Activated naive CD8-positive, alpha-beta T cell treated with anti-CD3 and anti-CD28 coated beads, Interleukin-2, amount 10 ng/mL, durations not matched to agents 7 days and 5 days (primary cell): ENCODE results near the gene DDX1. TPM values are rescaled to one million over a fixed set of nuclear protein-coding genes. Genes with fewer than 3 reads are reported as not detected.
"Not testable (repeated sequence)": the region's sequence is repeated elsewhere in the genome, so short reads cannot be mapped to it uniquely, and the experiment has no call there.

Source experiments
- ATAC-seq: fragments of 150-1000 bp; cut with Tn5 transposase; one replicate; pipeline ENCODE4 v1.10.0; 2021; ENCODE audit warnings: low read depth, moderate library complexity
- POLR2A ChIA-PET: fragments of 350-600 bp; sonication (Branson Sonifier 250); formaldehyde crosslinking; loops from one replicate; lab custom pipeline; 2021; ENCODE audit warnings: antibody characterized with exemption; lab: Charles Lee
- DNase-seq: peaks from one replicate; pipeline ENCODE4 v3.0.0; 2021
- H3K27ac Mint-ChIP-seq: one replicate; pipeline ENCODE4 v1.8.0; 2022; ENCODE audit warnings: mild to moderate bottlenecking, mixed read lengths
- H3K27me3 Mint-ChIP-seq: one replicate; pipeline ENCODE4 v1.8.0; 2022; ENCODE audit warnings: mild to moderate bottlenecking, moderate library complexity, mixed read lengths
- H3K36me3 Mint-ChIP-seq: one replicate; pipeline ENCODE4 v1.8.0; 2021; ENCODE audit warnings: mild to moderate bottlenecking, mixed read lengths
- H3K4me1 Mint-ChIP-seq: one replicate; pipeline ENCODE4 v1.8.0; 2021; ENCODE audit warnings: mixed read lengths
- H3K4me3 Mint-ChIP-seq: one replicate; pipeline ENCODE4 v1.8.0; 2022; ENCODE audit warnings: mild to moderate bottlenecking, moderate library complexity, mixed read lengths
- H3K9me3 Mint-ChIP-seq: one replicate; pipeline ENCODE4 v1.8.0; 2021; ENCODE audit warnings: mixed read lengths
- total RNA-seq, 2 experiments: library from RNA; stranded (reverse); gene quantifications; one replicate each; pipeline ENCODE4 v1.2.3, GENCODE V29; 2021

The DDX1 gene
- total RNA-seq, 2 experiments from 2014 or later = 55.9 to 59.1 TPM

DNA sequence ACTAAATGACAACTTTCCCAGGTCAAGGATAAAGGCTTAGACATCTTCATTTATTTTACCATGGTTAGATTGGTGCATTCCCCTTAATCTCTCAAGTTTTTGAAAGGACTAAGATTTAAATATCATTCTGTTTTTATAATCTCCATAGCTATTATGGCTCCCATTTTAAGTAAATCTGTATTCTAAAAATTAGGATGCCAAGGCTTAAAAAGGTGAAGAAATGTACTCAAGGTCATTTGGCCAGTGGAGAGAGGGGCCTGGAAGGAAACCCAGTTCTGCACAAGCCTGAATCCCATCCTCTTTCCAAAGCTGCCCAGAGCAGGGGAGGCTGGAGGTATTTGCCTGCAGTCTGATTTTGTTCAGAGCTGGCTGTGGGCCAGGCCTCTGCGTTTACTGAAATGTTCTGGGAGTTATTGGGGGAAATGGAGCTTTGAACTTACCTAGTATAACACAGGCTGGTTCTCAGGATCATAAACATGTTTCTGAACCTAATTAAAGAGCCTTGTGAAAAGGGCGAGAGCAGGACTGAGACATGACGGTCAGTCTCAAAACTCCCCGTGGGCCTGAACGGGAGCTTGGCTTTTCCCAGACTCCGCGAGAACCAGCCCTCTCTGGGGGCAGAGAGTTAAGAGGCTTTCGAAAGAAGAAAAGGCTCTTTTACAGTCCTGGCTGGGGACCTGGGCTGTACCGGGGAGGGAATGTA lies 85.6 kb downstream of the DDX1 start:
- DNase-seq (no peak), ATAC-seq (no peak)
- no peaks in the 10 kb centered on the region for H3K36me3 Mint-ChIP-seq
- H3K27me3 Mint-ChIP-seq = peaks cover 1% of the 10 kb centered on the region
- POLR2A ChIA-PET = no interaction called here
- no peak overlapping the region for H3K27ac Mint-ChIP-seq
- no peaks in the 10 kb centered on the region for H3K4me1 Mint-ChIP-seq
- H3K4me3 Mint-ChIP-seq = no peak overlapping the region
- H3K9me3 Mint-ChIP-seq = peaks cover 4% of the 10 kb centered on the region

DNA sequence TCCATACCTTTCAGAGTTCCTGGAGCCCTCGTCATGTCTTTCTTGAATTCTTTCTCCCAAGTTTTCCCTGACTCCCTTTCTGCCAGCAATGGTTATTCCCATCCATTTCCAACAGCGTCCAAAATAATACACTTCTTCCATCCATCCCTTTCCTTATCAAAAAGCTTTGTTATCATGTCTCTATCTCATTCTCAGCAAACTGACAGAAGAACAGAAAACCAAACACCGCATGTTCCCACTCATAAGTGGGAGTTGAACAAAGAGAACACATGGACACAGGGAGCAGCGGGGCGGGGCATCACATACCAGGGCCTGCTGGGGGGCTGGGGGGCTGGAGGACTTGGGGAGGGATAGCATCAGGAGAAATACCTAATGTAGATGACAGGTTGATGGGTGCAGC lies 86.7 kb downstream of the DDX1 start:
- ATAC-seq = no peak
- Mint-ChIP-seq H3K4me1 (no peaks in the 10 kb centered on the region), H3K4me3 (no peak overlapping the region), H3K27me3 (peaks cover 1% of the 10 kb centered on the region), H3K36me3 (no peaks in the 10 kb centered on the region), H3K9me3 (peaks cover 4% of the 10 kb centered on the region), H3K27ac (no peak overlapping the region)
- POLR2A ChIA-PET = no interaction called here
- no peak for DNase-seq

DNA sequence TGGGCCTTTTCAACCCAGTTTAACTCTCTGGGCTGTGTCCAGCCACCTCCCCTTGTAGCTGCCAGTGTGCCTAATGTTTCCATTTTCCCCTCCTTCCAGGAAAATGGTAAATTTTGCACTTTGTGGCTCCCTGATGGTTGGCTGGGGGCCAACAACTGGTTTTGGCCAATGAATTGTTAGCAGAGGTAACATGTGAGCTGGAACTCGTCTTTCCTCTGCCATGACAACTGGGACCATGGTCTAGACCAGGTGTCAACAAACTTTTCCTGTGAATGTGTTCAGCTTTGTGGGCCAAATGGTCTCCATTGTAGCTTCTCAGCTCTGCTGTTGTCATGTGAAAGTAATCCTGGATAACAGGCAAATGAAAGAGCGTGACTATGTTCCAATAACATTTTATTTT lies 87.2 kb downstream of the DDX1 start:
- DNase-seq (no peak), ATAC-seq (no peak)
- Mint-ChIP-seq H3K36me3 (no peaks in the 10 kb centered on the region), H3K4me3 (no peak overlapping the region), H3K27me3 (peaks cover under 1% of the 10 kb centered on the region), H3K27ac (no peak overlapping the region), H3K9me3 (peaks cover 4% of the 10 kb centered on the region), H3K4me1 (no peaks in the 10 kb centered on the region)
- POLR2A ChIA-PET = no interaction called here

DNA sequence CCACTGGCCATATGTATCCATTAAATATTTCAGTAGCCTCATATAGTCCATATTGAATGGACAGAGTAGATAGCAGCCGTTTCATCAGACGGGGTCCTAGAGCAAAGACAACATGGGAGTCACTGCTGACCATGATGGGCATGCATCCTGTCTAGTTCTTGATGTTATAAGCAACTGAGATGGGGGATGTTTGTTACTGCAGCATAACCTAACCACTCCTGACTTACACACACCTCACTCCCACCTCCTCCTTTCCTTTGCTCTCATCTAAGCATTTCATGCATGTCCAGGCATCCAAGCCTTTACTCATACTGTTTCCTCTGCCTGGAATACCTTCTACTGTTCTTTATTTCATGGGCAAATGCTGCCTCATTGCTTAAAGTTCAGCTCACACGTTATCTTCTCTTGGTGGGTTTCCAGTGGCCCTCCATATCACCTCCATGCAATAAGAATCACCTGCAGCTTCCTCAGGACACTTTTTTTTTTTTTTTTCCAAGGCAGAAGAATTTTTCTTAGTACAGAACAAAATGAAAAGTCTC lies 87.8 kb downstream of the DDX1 start:
- peaks cover 4% of the 10 kb centered on the region for H3K9me3 Mint-ChIP-seq
- H3K27ac Mint-ChIP-seq = no peak overlapping the region
- no peaks in the 10 kb centered on the region for H3K27me3 Mint-ChIP-seq
- DNase-seq = no peak
- no peak overlapping the region for H3K4me3 Mint-ChIP-seq
- ATAC-seq = no peak
- POLR2A ChIA-PET = no interaction called here
- H3K36me3 Mint-ChIP-seq = no peaks in the 10 kb centered on the region
- no peaks in the 10 kb centered on the region for H3K4me1 Mint-ChIP-seq

DNA sequence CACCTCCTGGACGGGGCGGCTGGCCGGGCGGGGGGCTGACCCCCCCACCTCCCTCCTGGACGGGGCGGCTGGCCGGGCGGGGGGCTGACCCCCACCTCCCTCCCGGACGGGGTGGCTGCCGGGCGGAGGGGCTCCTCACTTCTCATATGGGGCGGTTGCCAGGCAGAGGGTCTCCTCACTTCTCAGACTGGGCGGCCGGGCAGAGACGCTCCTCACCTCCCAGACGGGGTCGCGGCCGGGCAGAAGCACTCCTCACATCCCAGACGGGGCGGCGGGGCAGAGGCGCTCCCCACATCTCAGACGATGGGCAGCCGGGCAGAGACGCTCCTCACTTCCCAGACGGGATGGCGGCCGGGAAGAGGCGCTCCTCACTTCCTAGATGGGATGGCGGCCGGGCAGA lies 88.5 kb downstream of the DDX1 start:
- H3K27ac Mint-ChIP-seq, H3K27me3 Mint-ChIP-seq, ATAC-seq, DNase-seq, POLR2A ChIA-PET, H3K4me3 Mint-ChIP-seq, H3K4me1 Mint-ChIP-seq, H3K9me3 Mint-ChIP-seq, H3K36me3 Mint-ChIP-seq: not testable (repeated sequence)

Other genes with a start within 250 kb of the DDX1 start
- 10 to 100 TPM; 31.9 to 32.9 TPM for gene NBAS, start 30.5 kb upstream of the DDX1 start, total RNA-seq